GM20431 (cell line): Measurements from ENCODE around the gene ETV5.
"Not testable (repeated sequence)": the region's sequence is repeated elsewhere in the genome, so short reads cannot be mapped to it uniquely, and the experiment has no call there.

Source experiments
- in situ Hi-C: fragments of 300-500 bp; cut with MseI, MboI; formaldehyde crosslinking; loops from one replicate; pipeline ENCODE4 v1.15.0; 2020; ENCODE audit warnings: low sequenced_read_pairs; ENCODE audit not compliant: unreplicated experiment

ETV5 gene

DNA sequence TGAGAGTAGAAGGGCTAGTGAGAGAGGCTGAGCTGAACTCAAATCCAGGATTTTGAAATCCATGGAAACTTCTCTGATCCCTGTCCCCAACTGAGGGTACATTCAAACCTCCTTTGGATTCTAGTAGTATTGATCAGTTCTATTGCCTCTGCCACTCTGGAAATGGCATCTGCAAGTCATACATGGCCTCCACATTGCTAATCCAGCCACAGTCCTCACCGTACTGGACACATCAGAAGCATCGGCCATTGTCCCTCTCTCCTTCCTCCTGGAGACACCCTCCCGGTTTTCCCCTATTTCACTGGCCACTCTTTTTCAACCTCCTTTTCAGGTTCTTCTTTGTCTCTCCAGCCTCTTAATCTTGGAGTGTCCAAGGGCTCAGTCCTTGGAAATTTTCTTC, 66.9 kb downstream of the ETV5 start:
- in situ Hi-C loops = no loop called here

DNA sequence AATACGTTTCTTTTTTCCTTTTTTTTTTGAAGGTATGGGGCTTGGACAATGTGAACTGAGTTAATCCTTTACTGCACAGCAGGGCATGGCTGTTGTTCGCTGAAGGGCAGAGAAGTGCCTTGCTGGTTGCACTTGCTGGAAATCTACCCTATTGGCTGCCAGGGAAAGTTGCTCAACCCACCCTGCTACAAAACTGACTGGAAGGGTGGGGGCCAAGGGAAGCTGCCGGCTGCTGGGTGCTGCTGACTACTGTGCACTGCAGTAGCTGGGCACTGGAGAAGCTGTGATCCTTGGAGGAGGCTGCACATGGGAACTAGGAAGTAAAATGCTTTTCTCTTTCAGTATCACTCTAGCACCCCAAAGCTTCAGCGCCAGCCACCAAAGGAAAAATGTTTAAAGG, 70.5 kb downstream of the ETV5 start:
- in situ Hi-C loops = no loop called here

DNA sequence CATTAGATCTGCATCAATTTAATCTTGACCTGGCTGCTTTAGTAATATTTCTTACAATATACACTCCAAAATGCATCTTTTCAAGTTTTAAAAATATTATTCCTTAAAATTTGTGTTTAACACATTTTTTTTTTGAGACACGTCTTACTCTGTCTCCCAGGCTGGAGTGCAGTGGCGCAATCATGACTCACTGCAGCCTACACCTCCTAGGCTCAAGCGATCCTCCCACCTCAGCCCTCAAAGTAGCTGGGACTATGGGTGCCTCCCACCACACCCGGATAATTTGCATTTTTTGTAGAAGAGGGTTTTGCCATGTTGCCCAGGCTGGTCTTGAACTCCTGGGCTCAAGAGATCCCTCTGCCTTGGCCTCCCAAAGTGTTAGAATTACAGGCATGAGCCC, 73.6 kb downstream of the ETV5 start:
- in situ Hi-C loops = no loop called here

DNA sequence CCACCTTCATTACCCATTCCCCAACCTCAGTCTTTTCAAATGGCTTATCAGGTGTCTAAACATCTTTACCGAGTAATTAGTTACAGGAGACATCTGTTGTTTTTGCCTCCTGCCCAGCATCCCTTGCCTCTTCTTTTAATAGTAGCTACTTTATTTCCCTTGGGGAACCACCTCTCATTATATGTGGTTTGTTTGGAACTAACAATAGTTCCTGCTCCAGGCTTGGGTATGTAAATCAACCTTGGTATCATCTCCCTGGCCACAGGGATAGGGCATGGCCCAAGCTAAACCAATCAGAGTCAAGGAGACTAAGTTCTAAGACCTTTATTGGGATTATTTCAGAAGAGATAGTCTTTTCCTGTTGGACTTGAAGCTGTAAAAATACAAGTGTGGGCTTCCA, 76.6 kb downstream of the ETV5 start:
- in situ Hi-C loops = no loop called here

GRCh38 chr3:186025993-186026392, 82.9 kb downstream of the ETV5 start:
- in situ Hi-C loops = not testable (repeated sequence)

- in situ Hi-C loops = no loop called here
Observed at GRCh38 chr3:186025161-186025560, 83.7 kb downstream of the ETV5 start.

DNA sequence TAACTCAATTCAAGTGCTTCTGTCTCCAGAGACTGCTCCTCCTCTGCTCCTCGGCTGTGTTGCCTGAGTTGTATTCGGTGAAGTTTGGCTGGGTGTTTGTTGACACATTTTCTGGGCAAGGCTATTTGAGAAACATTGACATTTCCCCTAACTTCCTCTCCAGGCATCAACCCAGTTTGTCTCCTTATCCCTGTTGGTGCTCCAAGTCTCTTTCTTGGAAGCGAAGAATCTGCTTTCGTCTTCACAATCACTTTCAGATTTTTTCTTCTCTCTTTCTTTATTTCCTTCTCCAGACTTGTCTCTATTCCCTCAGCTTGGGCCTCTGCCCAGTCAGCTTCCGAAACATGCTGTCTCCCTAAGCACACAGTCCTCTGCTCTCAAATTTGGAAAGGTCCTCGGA, 84.7 kb downstream of the ETV5 start:
- in situ Hi-C loops = no loop called here

DNA sequence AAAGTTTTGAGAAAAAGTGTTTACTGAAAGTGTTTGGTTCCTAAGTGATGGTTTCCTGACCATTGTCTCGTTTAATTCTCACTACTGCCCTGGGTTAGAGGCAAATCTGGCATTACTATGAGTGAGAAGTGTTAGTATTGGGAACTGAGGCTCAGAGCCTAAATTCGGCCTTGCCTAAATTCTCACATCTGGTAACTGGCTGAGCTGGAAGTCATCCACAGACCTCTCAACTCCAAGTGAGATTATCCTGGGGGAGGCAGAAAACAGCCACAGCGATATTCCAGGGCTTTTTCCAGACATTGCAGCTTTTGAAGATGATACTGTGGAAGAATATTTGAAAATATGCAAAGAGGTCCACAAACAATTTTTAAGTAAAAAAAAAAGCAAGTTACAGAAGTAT, 86.0 kb downstream of the ETV5 start:
- in situ Hi-C loops = no loop called here

- in situ Hi-C loops = no loop called here
Observed at GRCh38 chr3:186021673-186022362, 87.1 kb downstream of the ETV5 start.

GRCh38 chr3:186021250-186021649, 87.6 kb downstream of the ETV5 start:
- in situ Hi-C loops = not testable (repeated sequence)

GRCh38 chr3:186019288-186019687, 89.6 kb downstream of the ETV5 start:
- in situ Hi-C loops = not testable (repeated sequence)

DNA sequence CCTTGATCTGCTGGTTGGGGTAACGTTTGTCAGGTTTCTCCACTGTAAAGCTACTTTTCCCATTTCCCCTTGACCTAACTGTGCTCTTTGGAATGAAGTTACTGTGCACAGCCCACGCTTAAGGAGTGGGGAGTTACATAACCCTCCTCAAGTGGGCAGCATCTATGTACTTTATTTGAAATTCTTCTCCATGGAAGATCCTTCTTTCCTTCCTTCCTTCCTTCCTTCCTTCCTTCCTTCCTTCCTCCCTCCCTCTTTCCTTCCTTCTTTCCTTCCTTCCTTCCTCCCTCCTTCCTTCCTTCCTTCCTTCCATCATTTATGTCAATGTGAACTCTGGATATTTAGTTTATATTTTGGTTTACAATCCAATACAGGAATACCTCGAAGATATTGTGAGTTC, 94.0 kb downstream of the ETV5 start:
- in situ Hi-C loops = no loop called here

DNA sequence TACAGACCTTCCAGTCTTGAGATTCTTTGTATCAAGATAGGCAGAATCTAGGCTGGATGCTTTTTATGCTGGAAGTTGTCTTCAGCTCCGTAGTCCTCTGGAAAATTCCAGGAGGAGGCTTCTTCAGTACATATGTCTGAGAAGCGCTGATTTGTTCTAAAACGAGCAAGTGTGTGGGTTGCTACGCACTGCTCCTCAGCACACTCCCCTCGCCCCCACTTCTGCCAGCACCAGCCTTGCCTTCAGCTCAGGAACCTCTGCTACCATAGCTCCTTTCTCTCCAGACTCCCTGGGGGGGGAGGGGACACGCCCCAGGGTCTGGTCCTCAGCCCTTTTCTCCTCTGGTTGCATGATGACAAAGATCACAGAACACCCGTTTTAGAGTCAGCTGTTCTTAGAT, 95.6 kb downstream of the ETV5 start:
- in situ Hi-C loops = no loop called here

DNA sequence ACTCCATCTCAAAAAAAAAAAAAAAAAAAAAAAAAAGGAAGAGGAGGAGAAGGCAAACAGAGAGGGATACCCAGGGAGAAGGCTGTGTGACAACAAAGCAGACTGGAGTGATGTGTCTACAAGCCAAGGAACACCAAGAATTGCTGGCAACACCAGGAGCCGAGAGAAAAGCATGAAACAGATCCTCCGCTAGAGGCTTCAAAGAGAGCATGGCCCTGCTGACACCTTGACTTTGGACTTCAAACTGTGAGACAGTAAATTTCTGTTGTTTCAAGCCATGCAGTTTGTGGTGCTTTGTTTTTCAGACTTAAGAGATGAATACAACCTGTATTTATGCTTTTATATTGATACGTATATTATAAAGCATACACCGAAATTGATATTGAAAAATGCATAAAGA, 96.8 kb downstream of the ETV5 start:
- in situ Hi-C loops = no loop called here

GRCh38 chr3:186004671-186005070, 104.2 kb downstream of the ETV5 start:
- in situ Hi-C loops = no loop called here

DNA sequence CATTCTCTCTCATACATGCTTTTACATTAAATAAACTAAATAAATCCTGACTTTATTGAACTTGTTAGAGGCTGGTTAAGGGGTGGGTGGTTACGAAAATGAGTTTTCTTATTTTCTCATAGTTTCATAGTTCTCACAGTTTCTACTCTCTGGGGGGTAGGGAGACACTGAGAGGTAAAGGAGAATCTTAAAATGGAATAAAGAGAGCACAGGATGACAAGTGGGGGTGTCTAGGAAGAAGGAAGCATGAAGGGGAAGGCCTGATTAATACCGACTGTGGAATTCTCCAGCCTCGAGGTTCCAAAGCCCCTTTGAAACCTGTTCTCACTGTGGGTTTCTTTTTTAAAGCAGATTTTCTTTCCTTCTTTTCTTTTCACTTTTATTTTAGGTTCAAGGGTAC, 104.7 kb downstream of the ETV5 start:
- in situ Hi-C loops = no loop called here

DNA sequence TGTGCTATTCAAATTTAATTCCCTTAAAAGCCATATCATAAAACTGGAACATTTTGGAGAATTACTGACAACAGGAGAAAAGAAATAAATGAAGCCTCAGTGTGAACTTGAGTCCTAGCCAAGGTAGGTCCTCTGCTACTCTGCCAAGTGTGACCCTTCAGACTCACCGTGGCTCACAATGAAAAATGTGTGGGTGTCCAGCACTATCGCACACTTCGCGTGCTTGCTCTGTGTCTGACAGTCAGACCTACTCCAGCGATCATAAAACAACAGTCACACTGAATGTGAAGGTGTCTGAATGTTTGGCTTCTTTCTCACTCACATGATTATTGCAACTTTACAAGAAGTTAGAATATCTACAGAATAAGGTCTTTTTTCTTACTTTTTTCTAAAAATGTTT, 105.3 kb downstream of the ETV5 start:
- in situ Hi-C loops = no loop called here

DNA sequence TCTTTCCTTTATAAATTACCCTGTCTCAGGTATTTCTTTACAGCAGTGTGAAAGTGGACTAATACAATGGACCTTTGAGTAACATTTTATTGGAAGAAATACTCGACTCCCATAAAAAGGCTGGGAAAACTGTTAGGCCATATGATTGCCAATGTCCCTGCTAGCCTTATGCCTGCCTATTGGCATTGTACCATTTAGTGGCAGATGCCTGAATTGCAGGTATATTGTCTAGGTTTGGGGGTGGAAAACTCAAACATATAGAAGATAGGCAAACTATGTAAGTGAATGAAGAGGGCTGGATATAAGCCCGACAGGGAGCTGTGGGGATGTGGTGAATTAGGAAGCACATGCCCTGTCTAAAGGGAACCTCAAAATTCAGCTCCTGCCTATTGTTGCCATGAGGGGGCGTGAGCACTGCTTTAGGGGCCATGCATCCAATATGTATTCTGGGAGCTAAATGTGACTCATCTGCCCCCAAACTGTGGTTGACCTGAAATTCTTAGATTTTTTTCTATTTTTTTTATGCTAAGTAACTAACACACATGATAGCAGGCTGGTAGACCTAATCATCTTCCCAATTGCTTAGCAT, 105.9 kb downstream of the ETV5 start:
- in situ Hi-C loops = no loop called here

- in situ Hi-C loops = no loop called here
Observed at GRCh38 chr3:186001842-186002241, 107.0 kb downstream of the ETV5 start.

DNA sequence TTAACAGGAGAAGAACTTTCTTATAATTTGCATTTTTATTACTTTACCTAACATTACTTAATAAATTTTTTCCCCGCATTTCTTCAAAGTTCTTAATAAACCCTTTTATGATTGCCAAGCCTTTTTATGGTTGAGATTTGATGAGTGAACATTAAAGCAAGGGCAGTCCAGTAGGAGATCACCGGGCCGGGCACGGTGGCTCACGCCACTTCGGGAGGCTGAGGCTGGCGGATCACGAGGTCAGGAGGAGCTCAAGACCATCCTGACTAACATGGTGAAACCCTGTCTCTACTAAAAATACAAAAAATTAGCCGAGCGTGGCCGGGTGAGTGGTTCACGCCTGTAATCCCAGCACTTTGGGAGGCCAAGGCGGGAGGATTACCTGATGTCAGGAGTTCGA, 109.7 kb downstream of the ETV5 start:
- in situ Hi-C loops = no loop called here

- in situ Hi-C loops = no loop called here
Observed at GRCh38 chr3:185998136-185998535, 110.8 kb downstream of the ETV5 start.

- in situ Hi-C loops = no loop called here
Observed at GRCh38 chr3:185997130-185997529, 111.8 kb downstream of the ETV5 start.
